GM18517 (cell line): ENCODE measurements around the gene SLC19A1.

Source experiments
- ATAC-seq: cut with Tn5 transposase; IDR thresholded peaks from one replicate; pipeline ENCODE4 v1.9.1; 2021; ENCODE audit warnings: mild to moderate bottlenecking, moderate library complexity; ENCODE audit not compliant: unreplicated experiment

Gene SLC19A1

DNA sequence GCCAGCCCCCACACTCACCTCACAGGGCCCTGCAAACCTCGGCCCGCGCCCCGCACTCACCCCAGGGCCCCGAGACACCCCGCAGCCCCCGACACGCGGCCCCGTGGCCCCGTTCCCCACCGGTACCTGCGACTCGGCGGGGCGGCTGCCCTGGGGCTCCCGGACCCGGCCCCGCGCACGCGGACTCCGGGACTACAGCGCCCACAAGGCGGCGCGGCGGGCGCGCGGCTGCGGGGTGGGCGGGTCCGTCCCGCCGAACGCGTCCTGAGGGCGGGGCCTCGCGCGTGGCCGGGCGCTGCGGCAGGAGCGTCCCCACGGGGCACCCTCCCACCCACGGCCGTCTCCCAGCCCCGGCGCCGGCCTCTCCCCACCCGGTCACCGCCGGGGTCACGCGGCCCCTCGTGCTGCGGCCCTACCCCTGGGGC lies at the start of gene SLC19A1:
Gene SLC19A1 (minus strand): TSS at position 199 of the 425 bp plus-strand sequence. CDS start 4,481 bp downstream, outside the sequence.
- ATAC-seq = no peak

DNA sequence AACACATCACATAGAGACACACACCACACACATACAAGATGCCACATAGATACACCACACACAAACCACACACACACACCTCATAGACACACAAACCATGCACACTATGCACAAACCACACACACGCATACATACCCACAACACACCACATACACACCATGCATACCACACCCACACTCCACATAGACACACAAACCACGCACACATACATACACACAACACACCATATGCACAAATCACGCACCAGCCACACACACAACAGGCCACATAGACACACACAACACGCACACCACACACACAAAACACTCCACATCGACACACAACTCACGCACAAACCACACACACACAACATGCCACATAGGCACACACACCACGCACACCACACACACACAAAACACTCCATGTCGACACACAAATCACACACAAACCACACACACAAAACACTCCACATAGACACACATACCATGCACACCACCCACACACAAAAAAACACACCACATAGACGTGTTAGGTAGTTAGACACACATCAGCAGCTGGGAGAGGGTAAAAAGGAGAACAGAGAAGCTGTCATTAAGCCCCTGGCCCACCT lies 49.5 kb upstream of the SLC19A1 start:
- no peak for ATAC-seq

DNA sequence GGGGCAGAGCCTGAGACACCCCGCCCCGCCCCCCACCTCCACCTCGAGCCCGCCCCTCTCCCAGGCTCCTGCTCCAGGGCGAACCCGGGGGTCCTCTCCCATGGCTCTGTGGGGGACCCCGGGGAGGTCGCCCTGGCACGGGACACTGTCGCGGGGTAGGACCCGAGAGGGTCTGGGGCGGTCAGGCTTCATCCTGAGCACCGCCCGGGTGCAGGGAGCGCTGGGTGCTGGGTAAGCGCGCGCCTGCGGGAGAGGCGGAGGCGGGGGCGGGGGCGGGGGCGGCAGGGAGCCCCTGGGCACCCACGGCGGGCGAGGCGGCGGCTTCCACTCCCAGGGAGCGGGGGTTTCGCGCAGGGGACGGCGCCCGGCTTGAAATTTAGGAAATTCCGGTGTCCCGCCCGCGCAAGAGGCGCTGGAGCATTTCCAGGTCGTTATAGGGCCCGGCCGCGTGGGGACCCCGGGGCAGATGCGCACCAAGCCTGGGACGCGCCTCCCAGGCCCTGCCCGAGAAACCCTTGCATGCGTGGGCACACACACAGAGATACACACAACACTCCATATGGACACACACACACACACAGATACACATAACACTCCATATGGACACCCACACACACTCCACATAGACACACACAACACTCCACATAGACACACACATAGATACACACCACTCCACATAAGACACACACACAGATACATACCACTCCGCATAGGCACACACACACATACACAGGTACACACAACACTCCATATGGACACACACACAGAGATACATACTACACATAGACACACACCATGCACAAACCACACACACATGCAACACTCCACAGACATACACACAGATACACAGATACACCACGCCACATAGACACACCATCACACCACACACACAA lies 48.7 kb upstream of the SLC19A1 start:
- no peak for ATAC-seq

DNA sequence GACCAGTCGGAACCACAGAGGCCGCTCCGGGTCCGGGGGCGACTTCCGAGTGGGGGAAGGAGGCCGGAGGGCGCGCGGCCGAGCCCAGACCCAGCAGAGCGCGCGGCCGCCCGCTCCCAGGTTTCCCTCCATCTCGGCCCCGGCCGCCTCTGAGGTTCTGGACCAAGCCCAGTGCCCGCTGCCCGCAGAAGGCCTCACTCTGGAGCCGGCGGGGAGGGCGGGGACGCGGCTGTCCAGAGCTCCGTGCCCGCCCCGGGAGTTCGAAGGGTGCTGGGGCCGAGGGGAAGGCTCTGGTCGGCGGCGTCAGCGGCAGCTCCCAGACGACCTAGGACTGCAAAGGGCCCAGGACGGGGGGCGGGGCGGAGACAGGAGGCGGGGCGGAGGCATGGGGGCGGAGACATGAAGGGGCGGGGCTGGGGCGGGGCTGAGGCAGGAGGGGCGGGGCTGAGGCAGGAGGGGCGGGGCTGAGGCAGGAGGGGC lies 48.0 kb upstream of the SLC19A1 start:
- ATAC-seq = no peak

DNA sequence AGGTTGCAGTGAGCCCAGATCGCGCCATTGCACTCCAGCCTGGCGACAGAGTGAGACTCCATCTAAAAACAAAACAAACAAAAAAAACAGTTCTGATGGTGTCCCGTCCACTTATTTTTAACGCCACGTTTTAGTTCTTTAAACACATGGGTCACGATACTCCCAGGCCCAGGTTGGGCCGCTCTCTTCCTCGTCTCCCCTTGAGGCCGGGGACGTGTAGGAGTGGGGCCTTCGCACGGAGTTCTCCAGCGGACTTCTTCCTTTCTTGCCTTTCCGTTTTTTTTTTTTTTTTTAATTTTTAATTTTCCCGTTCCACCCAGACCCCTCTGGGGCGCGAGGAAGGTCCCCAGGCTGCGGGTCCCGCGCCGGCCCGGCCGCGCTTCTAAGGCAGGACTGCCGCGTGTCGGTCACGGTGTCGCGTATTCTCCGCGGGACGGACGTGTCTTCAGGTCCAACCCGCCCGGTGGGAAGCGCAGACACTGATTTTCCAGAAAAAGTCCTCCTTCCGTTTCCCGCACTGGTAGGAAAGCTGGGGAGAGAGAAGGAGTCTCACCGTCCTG lies 47.5 kb upstream of the SLC19A1 start:
- no peak for ATAC-seq

DNA sequence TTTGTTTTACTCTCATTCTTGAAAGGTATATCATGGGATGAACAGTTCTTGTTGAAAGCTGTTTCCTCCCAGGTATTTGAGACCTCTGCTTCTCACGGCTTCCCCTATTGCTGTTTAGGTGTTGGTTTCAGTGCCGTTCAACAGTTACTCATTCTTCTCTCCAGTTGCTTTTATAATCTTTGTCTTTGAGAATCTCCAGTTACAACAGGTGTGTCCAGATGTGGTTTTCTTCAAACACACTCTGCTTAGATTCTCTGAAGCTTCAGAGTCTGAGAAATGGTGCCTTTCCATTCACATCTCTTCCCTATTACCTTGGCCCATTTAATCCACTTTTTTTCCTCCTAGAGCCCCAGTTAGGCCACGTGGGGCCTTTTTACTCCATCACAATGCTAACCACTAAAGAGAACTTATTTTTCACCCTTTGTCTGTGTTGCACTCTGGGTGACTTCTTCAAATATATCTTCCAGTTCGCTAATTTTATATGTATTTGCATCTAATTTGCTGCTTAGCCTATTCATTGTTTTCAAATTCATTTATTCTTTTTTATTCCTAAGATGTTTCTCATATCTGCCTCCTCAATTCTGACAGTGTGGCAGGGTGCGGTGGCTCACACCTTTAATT lies 46.7 kb upstream of the SLC19A1 start:
- ATAC-seq = no peak

DNA sequence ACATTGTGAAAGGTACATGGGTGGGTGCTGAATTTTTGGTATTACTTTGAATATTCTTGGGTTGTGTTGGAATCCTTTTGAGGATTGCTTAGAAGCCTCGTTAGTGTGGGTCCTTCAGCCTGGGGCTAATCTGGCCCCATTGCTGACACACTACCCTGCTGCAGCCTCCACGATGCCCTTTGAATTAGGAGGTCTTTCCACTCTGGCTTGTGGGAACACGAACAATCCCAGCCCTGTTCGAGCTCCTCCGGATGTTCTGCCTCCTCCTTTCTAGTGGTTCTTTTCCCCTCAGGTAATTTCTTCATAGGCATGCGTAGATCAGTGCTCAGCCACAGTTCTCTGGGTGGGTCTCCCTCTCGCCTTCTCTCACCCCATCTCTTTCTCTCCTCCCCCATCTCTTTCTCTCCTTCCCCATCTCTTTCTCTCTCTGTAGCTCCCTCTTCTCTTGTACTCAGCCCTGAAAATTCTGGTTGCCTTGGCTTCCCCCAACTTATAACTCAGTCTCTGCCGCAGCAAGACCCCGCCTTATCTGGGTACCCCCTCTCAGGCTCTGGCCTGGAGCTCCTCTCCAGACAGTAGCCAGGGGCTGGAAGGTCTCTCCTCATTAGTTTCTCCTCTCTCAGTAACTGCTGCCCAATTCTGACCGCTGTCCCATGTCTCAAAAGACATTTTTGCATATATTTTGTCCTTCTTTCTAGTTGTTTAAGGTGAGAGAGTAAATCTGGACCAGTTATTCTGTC lies 46.0 kb upstream of the SLC19A1 start:
- no peak for ATAC-seq

DNA sequence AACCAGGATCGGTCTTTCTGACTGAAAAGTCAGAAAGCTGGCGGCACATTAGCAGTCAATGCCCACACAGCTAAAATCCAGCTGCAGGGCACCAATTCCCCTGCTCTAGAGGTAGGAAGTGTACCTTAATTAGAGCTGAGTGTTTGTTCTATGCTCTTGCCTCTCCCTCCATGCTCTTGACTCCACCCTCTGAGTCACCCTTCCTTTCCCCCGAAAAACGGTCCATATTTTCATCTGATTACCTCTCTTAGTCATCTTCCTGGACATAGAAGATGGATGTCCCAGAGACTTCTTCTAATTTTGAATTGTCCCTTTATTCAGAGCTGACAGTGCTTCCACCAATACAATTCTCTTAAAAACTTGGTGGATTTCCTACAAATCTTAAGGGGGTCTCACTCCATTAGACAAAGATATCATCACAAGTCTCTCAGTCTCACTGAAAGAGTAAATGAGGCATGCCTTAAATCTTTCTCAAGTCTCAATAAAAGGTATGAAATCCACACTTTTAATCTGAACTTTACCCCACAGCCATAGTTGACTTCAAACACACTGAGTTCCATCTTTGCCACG lies 44.1 kb upstream of the SLC19A1 start:
- ATAC-seq = no peak

DNA sequence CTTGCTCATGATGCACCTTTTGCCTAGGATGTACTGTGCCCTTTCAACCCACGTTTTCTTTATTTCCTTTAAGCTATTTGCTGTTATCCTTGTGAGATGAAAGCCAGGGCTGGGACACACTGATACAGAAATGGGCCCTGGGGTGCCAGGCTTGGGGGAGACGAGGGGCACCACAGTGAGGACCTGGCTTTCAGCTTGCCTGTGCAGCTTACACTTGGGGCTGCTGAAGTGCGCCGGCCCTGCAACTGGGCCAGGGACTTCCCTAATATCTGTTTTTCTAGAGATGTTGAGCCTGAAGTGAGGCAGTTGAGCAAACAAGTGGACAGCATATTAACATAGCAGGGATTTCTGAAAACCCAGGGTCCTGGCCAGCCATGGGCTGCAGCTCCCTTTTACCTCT lies 42.5 kb upstream of the SLC19A1 start:
- ATAC-seq = no peak

DNA sequence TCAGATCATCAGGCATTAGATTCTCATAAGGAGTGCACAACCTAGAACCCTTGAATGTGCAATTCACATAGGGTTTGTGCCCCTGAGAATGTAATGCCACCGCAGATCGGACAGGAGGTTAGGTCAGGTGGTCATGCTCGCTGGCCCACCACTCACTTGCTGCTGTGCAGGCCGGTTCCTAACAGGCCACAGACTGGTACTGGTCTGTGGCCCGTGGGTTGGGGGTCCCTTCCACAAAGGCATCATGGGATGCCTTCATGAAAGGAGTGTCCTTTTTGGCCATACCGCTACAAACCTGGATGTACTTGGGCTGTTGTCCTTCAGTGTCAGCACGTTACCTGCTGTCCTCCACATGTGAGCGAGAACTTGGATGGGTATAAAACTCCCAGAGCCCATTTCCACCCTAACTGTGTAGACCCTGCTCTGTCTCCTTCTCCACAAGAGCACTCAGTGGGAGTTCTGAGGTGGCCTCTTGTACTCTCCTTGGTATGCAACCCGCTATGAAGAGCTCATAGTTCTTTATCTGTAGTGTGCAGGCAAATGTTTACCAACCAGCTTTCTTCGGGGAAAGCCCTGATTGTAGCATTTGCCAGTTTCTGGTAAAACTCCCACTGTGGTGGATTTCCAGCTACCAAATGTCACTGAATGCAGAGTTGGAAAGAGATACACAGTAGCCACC lies 41.7 kb upstream of the SLC19A1 start:
- no peak for ATAC-seq

DNA sequence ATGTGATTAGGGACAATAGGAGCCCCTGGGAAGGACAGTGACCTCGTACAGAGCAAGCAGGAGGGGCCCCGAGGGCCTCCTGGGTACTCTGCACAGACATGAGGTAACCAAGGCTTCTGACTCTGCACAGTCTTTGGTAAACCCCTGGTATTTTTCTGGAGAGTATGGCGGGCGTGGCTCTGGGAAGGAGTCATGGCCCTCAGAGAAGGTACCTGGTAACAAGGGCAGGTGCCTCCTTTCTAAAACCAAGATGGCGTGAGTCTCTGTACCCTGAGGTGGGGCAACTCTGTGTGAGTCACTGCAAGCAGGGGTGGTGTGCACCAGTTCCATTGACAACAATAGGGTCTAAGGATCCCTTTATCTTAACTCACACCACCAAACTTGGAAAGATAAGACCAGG lies 39.9 kb upstream of the SLC19A1 start:
- no peak for ATAC-seq

DNA sequence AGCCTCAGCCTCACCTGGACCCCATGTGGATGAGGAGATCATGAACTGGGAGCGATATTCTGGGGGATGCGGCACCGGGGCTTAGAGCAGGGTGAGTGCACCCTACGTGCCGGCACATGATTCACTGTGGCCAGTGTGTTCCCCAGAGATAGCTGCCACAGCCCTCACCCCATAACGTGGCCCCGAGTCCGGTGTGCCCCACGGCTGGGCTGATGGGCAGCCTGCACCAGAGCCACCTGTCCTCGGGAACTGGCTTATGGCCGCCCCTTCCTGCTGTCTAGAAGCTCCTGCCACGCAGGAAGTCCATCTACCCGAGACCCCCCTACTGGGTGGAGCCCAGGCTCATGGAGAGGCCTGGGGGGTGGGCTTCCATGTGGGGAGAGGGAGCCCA lies 39.1 kb upstream of the SLC19A1 start:
- no peak for ATAC-seq

DNA sequence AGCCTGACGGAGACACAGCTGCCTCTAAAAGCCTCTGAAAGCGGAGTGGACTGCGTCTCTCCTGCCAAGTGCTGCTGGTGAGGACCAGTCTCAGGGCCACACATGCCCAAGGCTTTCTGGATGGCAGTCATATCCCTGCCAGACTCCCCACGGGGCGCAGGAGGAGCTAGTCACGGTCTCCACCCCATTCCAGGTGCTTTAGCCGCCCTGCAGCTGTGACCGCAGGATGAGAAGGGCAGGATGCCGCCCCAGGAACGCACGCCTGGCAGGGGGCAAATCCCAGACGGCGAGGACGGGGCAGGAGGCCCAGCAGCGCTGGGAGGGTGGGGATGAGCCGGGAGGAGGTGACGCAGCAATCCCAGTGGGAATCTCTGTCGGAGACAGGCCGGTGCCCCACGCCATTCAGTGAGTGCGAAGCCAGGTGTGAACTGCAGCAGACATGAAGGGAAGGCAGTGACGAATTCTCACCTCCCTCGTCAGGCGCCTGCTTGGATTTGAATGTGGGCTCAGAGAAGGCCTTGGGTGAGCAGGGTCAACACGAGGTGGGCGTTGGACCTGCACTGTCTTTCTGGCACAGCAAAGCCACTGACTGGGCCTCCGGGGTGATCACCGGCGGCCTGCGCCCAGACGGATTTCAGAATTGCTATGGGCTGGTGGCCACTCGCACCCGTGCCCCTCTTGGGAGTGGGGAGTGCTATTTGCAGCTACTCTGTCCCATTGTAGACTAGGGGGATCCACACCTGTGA lies 38.5 kb upstream of the SLC19A1 start:
- no peak for ATAC-seq

DNA sequence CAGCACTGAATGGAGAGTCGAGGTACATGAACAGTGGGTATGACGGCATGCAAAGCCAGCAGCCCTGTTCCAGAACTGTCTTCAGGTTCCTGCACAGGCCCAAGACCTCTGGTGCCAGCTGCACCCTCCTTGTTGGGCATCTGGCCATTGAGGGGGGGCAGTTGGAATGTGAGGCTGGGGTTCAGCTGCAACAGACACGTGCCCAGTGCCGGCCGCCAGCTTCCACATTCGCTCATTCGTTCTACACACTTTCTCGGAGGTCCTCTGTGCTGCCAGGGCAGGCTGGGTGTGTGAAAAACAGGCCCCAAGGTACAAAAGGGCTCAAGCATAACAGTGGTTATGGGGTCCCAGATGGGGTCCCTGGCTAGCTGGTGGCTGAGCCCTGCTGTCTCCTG lies 37.9 kb upstream of the SLC19A1 start:
- ATAC-seq = no peak

DNA sequence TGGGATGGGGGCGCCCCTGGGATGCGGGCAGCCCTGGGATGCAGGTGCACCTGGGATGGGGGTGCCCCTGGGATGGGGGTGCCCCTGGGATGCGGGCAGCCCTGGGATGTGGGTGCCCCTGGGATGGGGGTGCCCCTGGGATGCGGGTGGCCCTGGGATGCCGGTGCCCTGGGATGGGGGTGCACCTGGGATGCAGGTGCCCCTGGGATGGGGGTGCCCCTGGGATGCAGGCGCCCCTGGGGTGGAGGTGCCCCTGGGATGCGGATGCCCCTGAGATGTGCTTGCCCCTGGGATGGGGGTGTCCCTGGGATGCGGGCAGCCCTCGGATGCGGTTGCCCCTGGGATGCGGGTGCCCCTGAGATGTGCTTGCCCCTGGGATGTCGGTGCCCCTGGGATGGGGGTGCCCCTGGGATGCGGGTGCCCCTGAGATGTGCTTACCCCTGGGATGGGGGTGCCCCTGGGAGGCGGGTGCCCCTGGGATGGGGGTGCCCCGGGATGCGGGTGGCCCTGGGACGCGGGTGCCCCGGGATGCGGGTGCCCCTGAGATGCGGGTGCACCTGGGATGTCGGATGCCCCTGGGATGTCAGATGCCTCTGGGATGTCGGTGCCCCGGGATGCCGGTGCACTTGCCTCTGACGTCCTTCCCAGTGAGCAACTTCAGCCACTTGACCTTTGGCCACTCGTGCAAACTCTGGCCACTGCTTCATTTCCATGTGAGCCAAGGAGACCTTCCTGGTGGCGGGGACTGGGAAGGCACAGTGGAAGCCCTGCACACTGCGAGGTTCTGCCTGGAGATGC lies 37.3 kb upstream of the SLC19A1 start:
- no peak for ATAC-seq

DNA sequence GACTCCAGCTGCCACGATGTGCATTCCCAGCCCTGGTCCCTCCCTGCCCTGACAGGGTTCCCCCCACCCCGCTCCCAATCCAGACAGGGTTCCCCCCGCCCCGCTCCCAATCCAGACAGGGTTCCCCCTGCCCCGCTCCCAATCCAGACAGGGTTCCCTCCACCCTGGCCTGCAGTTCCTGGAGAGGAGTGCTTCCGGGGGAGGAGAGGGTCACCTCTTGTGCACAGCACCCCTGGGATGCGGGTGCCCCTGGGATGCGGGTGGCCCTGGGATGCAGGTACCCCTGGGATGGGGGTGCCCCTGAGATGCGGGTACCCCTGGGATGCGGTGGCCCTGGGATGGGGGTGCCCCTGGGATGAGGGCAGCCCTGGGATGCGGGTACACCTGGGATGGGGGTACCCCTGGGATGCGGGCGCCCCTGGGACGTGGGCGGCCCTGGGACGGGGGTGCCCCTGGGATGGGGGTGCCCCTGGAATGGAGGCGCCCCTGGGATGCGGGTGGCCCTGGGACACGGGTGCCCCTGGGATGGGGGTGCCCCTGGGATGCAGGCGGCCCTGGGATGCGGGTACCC lies 36.7 kb upstream of the SLC19A1 start:
- no peak for ATAC-seq

DNA sequence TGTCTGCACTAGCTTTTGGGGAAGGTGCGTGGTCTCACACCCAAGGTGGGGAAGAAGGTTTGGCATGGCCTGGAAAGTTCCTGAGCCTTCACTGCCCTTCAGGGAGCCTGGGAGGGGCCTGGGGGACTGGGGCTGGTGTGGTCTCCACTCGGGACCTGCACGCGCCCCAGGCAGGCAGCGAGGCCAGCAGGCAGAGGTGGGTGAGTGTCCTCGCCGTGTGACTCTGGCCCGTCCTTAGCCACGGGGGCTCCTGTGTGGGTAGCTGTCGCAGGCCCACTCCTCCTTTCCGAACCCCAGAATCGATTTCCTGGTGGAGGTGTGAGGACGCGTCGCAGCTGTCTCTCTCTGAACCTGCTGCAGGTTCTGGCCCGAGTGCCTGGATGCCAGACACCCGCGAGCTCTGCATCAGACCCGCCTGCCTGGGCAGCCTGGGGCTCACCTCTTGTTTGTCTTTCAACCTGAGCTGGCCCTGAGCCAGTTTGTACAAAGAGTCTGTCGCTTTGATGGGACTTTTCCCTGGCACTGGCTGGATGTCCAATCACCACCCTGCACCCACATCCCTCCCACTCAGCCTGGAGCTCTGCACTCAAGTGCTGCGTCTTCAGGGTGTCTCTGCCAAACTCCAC lies 36.0 kb upstream of the SLC19A1 start:
- ATAC-seq = no peak

DNA sequence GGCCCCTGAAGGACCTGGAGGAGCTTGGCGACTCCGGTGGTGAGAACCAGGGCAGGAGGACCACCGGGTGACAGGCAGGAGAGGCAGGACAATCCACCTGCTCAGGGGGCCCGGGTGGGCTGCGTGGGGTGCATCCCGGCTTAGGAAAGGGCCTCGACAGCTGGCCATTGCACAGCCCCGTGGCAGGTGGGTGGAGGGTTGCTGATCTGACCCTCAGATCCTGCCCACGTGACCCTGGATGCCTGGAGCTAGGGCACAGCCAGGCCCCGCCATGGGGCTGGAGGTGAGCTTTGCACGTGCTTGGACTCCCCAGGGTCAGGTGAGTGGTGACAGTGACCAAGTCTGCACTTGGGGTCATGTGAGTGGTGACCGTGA lies 35.5 kb upstream of the SLC19A1 start:
- no peak for ATAC-seq
